Osteocyte (in vitro differentiated cells): ENCODE measurements around the gene MT1E. TPM values are rescaled to one million over a fixed set of nuclear protein-coding genes. Genes with fewer than 3 reads are reported as not detected.
"Not testable (repeated sequence)": the region's sequence is repeated elsewhere in the genome, so short reads cannot be mapped to it uniquely, and the experiment has no call there.

ENCODE experiments used
- DNase-seq: peaks from one replicate; pipeline ENCODE4 v3.0.0; 2021; ENCODE audit warnings: mixed read lengths; ENCODE audit not compliant: unreplicated experiment; ENCODE audit errors: extremely low spot score
- H3K27ac Mint-ChIP-seq: one replicate; pipeline ENCODE4 v1.8.0; 2021; ENCODE audit warnings: mild to moderate bottlenecking, mixed read lengths; ENCODE audit not compliant: unreplicated experiment
- H3K27me3 Mint-ChIP-seq: one replicate; pipeline ENCODE4 v1.8.0; 2021; ENCODE audit warnings: mixed read lengths; ENCODE audit not compliant: unreplicated experiment
- H3K36me3 Mint-ChIP-seq: one replicate; pipeline ENCODE4 v1.8.0; 2021; ENCODE audit warnings: mixed read lengths; ENCODE audit not compliant: unreplicated experiment
- H3K4me1 Mint-ChIP-seq: one replicate; pipeline ENCODE4 v1.8.0; 2021; ENCODE audit warnings: mixed read lengths; ENCODE audit not compliant: unreplicated experiment
- H3K4me3 Mint-ChIP-seq: one replicate; pipeline ENCODE4 v1.8.0; 2021; ENCODE audit warnings: mild to moderate bottlenecking, moderate library complexity, mixed read lengths; ENCODE audit not compliant: unreplicated experiment
- H3K9me3 Mint-ChIP-seq: one replicate; pipeline ENCODE4 v1.8.0; 2021; ENCODE audit warnings: mixed read lengths; ENCODE audit not compliant: unreplicated experiment
- total RNA-seq: library from RNA; stranded (reverse); gene quantifications from 2 replicates; pipeline ENCODE4 v1.2.1, GENCODE V29; 2021
- TF ChIP-seq, protein P1 (sequence below): fragments of 200-600 bp; sonication (generic); IDR thresholded peaks from 2 replicates; pipeline ENCODE4 v1.5.0; 2021; ENCODE audit warnings: antibody characterized with exemption, mild to moderate bottlenecking, moderate library complexity

The MT1E gene
- total RNA-seq, 1 donor from 2014 or later = 37.5 TPM

DNA sequence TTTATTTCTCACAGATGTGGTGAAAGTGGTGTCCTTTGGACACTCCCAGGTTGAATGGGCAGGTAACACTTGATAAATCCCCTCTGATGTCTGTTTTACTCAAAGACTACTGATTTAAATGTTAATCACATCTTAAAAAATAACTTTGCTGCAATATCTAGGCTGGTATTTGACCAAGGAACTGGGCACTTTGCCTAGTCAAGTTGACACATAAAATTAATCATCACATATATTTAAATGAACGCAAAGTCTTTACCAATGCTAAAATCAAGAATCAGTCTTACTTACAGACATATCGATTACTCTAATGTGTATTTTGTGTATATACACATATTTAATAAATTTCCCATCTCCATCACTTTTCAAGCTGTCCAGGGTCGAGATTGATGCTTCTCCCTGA, 10.2 kb upstream of the MT1E start:
- Mint-ChIP-seq H3K27ac (no peak overlapping the region), H3K9me3 (no peaks in the 10 kb centered on the region), H3K36me3 (no peaks in the 10 kb centered on the region), H3K27me3 (no peaks in the 10 kb centered on the region), H3K4me3 (no peak overlapping the region), H3K4me1 (peaks cover 35% of the 10 kb centered on the region)
- no peak for DNase-seq
- TF ChIP-seq, protein P1, sequence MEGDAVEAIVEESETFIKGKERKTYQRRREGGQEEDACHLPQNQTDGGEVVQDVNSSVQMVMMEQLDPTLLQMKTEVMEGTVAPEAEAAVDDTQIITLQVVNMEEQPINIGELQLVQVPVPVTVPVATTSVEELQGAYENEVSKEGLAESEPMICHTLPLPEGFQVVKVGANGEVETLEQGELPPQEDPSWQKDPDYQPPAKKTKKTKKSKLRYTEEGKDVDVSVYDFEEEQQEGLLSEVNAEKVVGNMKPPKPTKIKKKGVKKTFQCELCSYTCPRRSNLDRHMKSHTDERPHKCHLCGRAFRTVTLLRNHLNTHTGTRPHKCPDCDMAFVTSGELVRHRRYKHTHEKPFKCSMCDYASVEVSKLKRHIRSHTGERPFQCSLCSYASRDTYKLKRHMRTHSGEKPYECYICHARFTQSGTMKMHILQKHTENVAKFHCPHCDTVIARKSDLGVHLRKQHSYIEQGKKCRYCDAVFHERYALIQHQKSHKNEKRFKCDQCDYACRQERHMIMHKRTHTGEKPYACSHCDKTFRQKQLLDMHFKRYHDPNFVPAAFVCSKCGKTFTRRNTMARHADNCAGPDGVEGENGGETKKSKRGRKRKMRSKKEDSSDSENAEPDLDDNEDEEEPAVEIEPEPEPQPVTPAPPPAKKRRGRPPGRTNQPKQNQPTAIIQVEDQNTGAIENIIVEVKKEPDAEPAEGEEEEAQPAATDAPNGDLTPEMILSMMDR = no peak

DNA sequence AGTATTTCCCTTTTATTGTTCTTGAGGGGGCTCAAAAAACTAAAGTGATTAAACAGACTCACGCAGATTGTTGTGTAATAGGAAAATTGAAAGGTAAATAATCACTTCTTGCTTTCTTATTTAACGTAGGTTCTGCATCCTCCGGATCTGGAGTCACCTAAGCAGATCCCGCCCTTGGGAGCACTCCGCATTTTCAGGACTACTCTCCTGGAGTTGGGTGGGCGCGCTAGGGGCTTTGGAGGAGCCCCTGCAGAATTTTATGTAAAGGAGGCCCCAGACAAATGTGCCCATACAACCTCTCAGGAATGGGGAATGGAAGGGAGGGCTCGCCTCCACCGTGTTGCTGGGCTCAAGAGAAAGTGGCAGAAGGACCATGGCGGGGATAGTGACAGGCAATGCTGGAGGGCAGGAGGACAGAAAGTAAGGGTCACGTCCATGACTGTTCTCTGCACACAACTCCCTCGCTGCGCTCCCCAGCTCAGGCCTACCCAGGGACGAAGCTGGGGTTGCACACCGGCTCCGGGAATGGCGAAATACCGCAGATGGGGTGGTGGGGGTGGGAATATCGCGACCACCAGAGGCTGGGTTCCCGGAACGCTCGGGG, 8.9 kb upstream of the MT1E start:
- H3K27ac Mint-ChIP-seq = no peak overlapping the region
- no peaks in the 10 kb centered on the region for H3K27me3 Mint-ChIP-seq
- TF ChIP-seq, protein P1 = no peak
- peak overlapping the region; percentile 4 for H3K4me3 Mint-ChIP-seq
- no peaks in the 10 kb centered on the region for H3K36me3 Mint-ChIP-seq
- peaks cover 26% of the 10 kb centered on the region for H3K4me1 Mint-ChIP-seq
- no peak for DNase-seq
- H3K9me3 Mint-ChIP-seq = no peaks in the 10 kb centered on the region

DNA sequence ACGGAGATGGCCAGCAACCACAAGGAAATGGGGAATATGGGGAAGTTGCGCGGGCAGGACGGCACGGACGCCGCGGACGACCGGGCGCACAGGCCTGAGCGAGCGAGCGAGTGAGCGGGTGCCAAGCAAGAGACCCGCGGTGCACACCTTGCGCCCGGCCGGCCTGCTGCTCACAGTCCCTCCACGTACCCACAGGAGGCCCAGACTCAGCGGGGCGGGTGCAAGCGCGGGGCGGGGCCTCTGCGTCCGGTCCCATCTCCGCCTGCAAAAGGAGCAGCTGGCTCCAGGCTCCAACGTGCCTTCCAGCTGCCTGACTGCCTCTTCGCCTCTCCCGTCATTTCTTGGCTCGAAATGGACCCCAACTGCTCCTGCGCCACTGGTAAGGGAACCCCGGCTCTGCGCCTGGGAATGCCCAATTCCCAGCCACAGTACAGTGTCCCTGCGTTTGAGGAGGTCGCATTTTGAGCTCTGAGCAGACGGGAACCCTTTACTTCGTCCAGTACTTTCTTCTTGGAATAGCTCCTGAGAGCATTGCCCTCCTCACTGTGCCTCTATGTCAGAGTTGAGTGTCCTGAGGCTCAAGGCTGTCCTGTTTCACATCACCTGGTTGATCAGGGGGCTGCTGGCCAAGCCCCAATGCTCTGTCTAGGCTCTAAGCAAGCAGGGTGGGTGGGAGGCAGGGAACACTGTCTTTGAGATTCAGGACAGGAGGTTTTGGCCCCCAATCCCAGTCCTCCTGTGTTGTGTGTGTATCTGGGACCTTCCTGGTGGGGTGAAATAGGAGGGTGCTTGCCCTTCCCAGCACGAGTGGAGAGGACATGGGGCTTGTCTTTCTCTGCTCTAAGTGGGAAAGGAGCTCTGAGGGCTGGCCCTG, 8.1 kb upstream of the MT1E start:
- peaks cover 28% of the 10 kb centered on the region for H3K4me1 Mint-ChIP-seq
- no peaks in the 10 kb centered on the region for H3K27me3 Mint-ChIP-seq
- no peaks in the 10 kb centered on the region for H3K36me3 Mint-ChIP-seq
- no peak for DNase-seq
- TF ChIP-seq, protein P1 = no peak
- H3K4me3 Mint-ChIP-seq = peak overlapping the region; percentile 42
- no peaks in the 10 kb centered on the region for H3K9me3 Mint-ChIP-seq
- H3K27ac Mint-ChIP-seq = no peak overlapping the region

DNA sequence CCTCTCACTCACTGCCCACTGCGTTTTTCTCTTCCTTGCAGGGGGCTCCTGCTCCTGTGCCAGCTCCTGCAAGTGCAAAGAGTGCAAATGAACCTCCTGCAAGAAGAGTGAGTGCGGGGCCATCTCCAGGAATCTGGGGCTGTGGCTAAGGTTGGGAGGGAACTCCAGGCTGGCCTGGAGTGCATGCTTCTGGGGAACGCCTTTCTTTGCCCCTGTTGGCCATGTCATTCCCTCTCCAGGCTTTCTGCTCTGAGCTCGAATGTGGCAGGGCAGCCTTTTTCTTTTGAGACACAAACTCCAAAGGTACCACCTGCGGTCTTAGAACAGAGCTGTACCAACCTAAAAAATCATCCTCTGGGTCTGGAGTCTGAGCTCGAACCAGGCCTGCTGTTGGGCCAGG, 7.4 kb upstream of the MT1E start:
- H3K4me3 Mint-ChIP-seq = no peak overlapping the region
- H3K27ac Mint-ChIP-seq = no peak overlapping the region
- H3K9me3 Mint-ChIP-seq = no peaks in the 10 kb centered on the region
- TF ChIP-seq, protein P1 = no peak
- H3K4me1 Mint-ChIP-seq = peaks cover 26% of the 10 kb centered on the region
- no peaks in the 10 kb centered on the region for H3K27me3 Mint-ChIP-seq
- DNase-seq = no peak
- H3K36me3 Mint-ChIP-seq = no peaks in the 10 kb centered on the region

DNA sequence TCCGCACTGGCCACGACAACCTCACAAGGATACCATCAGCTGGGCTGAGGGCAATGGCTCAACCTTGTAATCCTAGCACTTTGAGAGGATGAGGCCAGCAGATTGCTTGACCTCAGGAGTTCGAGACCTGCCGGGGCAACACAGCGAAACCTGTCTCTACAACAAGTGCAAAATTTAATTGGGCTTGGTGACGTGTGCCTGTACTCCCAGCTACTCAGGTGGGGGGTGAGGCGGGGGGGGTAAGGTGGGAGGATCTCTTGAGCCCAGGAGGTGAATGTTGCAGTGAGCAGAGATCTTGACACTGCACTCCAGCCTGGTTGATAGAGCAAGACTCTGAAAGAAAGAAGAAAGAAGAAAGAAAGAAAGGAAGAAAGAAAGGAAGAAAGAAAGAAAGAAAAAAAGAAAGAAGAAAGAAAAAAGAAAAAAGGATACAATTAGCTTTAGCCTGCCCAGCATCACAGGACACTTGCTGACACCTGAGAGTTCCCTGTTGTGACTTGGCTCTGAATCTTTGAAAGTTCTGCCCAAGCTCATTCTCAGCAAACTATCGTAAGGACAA, 5.2 kb upstream of the MT1E start:
- no peak overlapping the region for H3K27ac Mint-ChIP-seq
- H3K9me3 Mint-ChIP-seq = no peaks in the 10 kb centered on the region
- no peaks in the 10 kb centered on the region for H3K27me3 Mint-ChIP-seq
- TF ChIP-seq, protein P1 = no peak
- DNase-seq = no peak
- no peaks in the 10 kb centered on the region for H3K36me3 Mint-ChIP-seq
- H3K4me3 Mint-ChIP-seq = no peak overlapping the region
- peaks cover 18% of the 10 kb centered on the region for H3K4me1 Mint-ChIP-seq

DNA sequence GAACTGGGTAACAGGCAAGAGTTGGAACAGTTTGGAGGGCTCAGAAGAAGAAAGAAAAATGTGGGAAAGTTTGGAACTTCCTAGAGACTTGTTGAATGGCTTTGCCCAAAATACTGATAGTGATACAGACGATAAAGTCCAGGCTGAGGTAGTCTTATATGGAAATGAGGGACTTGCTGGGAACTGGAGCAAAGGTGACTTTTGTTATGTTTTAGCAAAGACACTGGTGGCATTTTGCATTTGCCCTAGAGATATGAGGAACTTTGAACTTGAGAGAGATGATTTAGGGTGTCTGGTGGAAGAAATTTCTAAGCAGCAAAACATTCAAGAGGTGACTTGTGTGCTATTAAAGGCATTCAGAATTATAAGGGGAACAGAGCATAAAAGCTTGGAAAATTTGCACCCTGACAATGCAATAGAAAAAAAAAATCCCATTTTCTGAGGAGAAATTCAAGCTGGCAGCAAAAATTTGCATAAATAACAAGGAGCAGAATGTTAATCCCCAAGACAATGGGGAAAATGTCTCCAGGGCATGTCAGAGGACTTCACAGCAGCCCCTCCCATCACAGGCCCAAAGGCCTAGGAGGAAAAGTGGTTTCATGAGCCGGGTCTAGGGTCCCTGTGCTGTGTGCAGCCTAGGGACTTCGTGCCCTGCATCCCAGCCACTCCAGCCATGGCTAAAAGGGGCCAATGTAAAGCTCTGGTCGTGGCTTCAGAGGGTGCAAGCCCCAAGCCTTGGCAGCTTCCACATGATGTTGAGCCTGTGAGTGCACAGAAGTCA, 3.7 kb upstream of the MT1E start:
- H3K36me3 Mint-ChIP-seq, H3K27me3 Mint-ChIP-seq, H3K27ac Mint-ChIP-seq, H3K4me3 Mint-ChIP-seq, H3K9me3 Mint-ChIP-seq, DNase-seq: not testable (repeated sequence)
- H3K4me1 Mint-ChIP-seq = peaks cover 29% of the 10 kb centered on the region

DNA sequence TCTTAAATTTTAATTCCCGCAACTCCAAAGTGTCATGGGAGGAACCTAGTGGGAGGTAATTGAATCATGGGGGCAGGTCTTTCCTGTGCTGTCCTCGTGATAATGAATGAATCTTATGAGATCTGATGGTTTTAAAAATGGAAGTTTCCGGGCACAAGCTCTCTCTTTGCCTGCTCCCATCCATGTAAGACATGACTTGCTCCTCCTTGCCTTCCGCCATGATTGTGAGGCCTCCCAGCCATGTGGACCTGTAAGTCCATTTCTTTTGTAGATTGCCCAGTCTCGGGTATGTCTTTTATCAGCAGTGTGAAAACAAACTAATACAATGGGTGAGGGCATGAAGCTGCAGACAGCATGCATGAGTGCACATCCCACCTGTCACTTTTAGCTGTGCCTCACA, 2.4 kb upstream of the MT1E start:
- H3K4me3 Mint-ChIP-seq, H3K9me3 Mint-ChIP-seq, H3K36me3 Mint-ChIP-seq, H3K27ac Mint-ChIP-seq, H3K27me3 Mint-ChIP-seq, DNase-seq: not testable (repeated sequence)
- H3K4me1 Mint-ChIP-seq = peaks cover 32% of the 10 kb centered on the region
